ENCODE measurements around the gene TMCC1.
A peak's percentile ranks its signal among the peaks of the same experiment; 100 is the strongest.
"Not testable (repeated sequence)": the region's sequence is repeated elsewhere in the genome, so short reads cannot be mapped to it uniquely, and the experiment has no call there.

TMCC1 gene

DNA sequence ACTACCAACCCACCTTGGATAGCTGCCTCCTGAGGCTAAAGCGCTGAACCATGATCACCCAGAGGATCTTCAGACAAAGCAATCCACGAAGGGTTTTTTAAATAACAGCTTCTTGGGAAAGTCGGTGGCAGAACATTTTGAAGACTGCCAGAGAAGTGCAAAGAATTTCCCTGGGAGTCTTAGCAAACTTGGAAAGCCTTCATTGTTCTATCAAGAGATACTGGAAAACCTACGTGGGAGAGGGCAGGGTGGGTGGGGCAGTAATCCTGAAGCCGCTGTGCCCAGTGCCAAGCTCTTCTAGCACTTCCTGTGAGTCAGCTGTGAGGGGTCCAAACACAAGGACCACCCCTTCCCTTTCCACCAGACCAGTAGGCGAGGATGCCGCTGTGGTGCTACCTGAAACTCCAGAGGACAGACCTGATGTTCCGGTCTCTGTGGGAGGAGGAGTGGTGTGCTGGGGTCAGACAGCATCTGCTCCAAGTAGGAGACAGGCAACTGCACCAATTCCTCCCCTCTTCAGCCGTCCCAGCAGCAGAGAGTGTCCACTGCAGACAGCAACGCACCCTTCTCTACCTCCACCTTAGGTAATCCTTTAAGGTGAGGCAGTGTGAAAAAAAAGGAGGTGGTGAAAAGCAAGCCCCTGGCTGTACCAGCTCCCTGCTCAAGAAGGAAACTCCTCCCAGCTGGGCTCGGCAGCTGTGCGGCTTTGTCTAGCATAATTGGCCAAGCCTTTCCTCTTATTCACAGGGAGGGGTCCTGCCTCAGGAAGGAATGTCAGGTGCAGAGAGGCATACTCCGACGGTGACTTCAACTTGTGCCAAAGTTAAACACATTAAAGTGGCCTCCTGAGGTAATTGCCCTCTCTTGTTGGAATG, 99.0 kb downstream of the TMCC1 start:
- no peak overlapping the region for H3K4me3 ChIP-seq (ENCODE audit: low read length)
- no peak for DNase-seq (ENCODE audit: low read depth, low spot score)

DNA sequence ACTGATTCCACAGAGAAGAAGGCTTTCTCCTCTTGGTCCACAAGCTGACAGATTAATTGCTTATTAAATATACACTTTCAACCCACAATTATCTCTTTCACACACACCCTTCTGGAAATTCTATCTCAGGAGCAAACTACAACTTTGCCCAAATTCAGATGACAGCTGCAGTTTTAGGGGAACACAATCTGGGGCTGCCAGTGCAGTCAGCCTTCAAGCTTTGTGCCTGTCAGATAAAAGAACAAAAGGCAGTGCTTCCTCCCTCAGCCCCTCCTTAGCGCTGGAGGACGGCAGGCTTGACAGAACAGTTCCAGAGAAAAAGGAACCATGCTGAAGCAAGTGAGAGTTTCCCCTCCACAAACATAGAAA, 99.6 kb downstream of the TMCC1 start:
- no peak for DNase-seq (ENCODE audit: low read depth, low spot score)
- H3K4me3 ChIP-seq (ENCODE audit: low read length), result no peak overlapping the region

DNA sequence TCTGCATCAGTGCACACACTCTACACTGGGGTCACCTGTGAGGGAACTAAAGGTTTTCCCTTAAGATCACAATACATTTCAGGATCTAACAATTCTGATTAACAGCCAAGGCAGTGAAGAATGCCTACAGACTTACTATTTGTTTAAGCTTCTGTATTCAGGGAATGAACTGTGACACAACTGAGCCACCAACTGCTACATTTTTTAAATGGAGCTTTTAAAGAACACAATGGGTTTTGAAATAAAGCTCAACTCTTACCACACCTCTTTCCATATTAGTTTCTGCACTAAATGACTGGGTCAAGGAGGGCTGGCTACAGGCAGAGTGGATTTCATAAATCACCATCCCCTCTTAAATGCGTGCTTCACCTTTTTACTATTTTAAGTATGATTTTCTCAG, 100.2 kb downstream of the TMCC1 start:
- no peak overlapping the region for H3K4me3 ChIP-seq (ENCODE audit: low read length)
- DNase-seq (ENCODE audit: low read depth, low spot score), result no peak

DNA sequence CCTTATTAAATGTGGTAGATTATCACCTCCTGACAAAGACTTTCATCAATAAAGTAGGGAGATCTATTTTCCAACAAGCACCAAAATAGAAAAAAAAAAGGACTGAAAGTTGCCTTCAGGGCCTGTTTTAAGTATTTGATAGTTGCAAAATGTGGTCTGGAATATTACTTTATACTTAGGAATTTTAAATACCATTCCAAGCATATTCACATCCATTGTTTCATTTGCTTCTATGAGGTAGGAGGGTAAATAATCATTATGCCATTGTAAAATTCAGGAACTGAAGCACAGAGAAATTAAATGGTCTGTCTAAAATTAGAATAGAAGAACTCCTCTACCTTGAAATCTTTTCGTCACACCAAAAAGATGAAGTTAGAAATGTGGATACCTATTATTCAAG, 110.0 kb downstream of the TMCC1 start:
- no peak overlapping the region for H3K4me3 ChIP-seq (ENCODE audit: low read length)
- DNase-seq (ENCODE audit: low read depth, low spot score), result no peak

DNA sequence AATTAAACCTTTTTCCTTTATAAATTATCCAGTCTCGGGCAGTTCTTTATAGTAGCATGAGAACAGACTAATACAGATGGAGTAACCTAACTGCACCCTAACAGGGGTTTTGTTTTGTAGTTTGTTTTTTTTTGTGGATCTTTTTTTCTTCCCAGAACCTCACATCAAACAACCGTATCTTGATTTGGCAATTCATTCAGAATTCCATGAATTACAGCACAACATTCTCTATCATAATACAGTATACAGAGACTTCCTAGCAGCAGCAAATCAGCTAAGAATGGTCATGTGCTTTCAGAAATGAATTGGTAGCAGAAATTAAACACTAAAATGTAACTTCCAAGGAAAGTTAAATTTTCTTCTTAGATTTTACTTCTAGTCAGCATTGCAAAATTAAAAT, 114.6 kb downstream of the TMCC1 start:
- no peak overlapping the region for H3K4me3 ChIP-seq (ENCODE audit: low read length)
- DNase-seq (ENCODE audit: low read depth, low spot score), result no peak

DNA sequence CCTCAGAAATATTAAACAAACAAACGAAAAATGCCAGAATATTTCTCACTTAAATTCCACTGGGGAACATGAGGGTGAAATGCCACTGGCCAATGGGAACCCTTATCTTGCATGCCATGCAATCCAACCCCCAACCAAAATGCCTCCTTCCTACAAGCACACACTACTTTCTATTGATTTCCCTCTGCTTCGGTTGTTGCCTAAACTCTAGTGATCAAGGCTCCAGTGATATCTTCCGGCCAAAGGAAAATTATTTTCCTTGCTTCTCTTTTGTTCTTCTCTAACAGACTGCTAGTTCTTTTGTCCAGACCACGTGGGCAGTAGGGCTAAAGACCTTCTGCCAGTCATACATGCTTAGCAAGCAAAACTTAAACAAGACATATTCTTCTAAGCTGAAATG, 115.7 kb downstream of the TMCC1 start:
- no peak overlapping the region for H3K4me3 ChIP-seq (ENCODE audit: low read length)
- DNase-seq (ENCODE audit: low read depth, low spot score), result no peak

DNA sequence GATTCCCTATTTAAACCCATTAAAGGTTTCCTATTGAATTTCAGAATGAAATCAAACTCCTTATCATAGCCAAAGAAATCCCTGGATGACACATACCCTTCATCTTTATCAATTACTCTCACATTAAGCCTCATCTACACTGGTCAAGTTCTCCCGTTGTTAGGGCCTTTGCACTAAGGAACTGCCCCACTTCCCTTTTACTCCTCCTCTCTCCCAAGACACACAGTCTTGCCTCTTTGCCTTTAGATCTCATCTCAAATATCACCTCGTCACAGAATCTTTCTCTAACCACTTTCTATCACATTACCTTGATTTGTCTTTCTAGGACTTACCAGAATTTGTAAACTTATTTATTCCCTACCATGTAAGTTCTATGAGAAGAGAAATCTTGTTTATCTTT, 117.6 kb downstream of the TMCC1 start:
- DNase-seq (ENCODE audit: low read depth, low spot score), result no peak
- no peak overlapping the region for H3K4me3 ChIP-seq (ENCODE audit: low read length)

DNA sequence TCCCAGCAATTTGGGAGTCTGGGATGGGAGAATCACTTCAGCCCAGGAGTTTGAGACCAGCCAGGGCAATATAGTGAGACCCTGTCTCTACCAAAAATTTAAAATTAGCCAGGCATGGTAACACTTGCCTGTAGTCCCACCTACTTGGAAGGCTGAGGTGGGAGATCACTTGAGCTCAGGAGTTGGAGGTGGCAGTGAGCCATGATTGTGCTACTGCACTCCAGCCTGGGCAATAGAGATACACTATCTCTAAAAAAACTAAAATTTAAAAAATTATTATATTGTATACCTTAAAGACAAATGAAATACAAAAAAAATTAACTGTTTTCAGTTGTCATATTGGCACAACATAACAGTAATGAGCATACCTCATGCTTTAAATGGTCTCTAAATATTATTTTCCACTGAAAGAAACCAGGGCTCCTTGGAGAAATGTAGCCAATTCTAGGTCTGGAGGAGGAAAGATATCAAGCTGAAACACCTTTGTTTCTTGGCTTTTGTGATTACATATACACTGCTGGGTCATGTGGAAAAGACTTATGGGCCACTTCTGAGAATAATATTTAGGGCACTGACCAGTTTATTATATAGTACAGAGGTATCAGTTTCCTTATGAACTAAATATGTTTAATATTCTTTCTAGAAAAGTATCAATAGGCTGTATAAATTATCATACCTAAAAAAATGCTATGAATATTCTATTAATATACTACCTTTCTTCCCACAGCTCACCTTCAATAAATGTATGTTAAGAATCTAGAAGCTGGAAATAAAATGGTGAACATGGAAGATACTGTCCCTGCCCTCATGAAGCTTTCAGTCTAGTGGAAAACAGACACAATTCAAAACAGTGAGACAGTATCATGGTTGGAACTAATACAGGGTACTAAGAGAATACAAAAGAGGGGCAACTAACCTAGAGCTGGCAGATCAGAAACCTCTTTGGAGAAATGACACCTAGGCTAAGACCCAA, 119.5 kb downstream of the TMCC1 start:
- no peak for DNase-seq (ENCODE audit: low read depth, low spot score)
- no peak overlapping the region for H3K4me3 ChIP-seq (ENCODE audit: low read length)

DNA sequence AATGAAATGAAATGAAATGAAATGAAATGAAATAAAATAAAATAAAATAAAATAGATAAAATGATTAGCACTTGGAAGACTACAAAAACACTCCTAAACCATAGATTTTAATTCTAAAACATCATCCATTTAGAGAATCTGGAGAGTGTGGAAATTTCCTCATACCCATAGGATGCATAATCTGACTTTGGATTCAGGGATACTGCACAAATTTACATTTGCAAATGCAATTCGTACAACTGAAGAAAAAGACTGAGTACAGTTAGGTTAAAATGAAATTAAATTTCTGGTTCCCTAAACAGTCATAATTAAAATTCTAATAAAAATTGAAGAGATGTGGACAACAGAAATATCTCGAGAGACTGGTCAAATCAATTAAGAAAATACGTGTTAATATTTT, 122.9 kb downstream of the TMCC1 start:
- no peak overlapping the region for H3K4me3 ChIP-seq (ENCODE audit: low read length)
- DNase-seq (ENCODE audit: low read depth, low spot score), result no peak

DNA sequence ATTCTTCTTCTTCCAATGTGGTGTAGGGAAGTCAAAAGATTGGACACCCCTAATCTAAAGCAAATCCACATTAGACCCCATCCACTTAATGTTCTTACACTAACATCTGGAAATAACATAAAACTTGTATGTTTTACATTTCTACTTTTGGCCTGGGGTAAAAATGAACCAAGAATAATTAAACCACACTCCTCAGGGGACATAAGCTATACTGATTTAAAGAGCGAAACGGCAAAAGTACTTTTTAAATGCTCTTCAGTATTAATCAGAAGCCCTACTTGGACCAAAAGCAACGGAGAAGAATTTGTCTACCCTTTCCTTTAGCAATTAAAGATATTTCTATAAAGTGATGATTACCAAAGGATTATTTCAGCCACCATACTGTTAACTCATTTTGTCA, 123.9 kb downstream of the TMCC1 start:
- DNase-seq (ENCODE audit: low read depth, low spot score), result no peak
- no peak overlapping the region for H3K4me3 ChIP-seq (ENCODE audit: low read length)

DNA sequence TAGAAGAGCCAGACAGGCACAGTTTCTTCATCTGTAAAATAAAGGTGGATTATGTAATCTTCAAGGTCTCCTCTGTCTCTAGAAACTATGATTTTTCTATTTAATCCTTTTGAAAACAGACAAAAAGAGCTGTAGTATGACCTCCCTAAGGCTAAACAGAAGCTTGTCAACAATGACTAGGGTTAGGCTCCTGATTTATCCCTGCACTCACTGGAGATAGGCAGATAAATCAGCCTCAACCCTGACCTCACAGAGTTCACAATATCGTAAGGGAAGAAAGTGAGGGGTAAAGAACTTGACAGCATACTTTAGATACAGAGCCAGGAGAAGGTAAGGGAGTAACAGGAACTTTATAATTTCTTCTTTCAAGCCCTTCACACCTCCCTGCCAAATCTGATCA, 124.8 kb downstream of the TMCC1 start:
- no peak overlapping the region for H3K4me3 ChIP-seq (ENCODE audit: low read length)
- DNase-seq (ENCODE audit: low read depth, low spot score), result no peak

DNA sequence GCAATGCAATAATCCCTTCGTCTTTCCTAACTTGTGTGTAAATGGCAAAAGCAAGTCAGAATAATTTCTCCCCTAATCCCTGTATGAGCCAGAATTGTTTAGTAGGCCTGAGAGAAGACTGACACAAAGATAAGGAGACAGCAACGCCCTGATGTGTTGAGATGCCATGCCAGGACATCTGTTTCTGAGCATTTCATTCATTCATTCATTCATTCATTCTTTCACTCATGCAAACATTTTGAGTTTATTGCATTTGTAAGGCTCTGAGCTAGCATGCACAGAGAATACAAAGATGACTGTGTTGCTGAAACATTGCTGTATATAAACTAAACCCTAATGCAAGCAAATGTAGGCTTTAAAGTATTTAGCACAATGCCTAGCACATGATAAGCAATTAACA, 127.4 kb downstream of the TMCC1 start:
- DNase-seq (ENCODE audit: low read depth, low spot score), result no peak
- no peak overlapping the region for H3K4me3 ChIP-seq (ENCODE audit: low read length)

DNA sequence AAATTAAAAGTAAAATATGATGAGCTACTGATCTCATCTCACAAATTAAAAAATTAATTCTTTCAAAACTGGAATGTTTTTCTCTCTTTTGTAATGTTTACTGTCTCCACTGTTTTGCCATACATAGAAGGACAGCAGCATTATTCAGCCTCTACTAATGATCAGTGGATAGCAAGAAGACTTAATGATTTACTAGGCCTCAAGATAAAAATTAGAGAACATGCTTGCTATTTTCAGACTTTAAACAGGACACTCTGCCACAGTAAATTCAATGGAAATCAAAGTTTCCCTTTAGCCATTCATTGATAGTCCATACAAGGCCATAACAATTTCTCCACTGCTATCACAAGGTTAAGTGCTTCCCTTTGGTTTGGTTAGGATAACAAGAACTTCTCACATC, 129.4 kb downstream of the TMCC1 start:
- no peak for DNase-seq (ENCODE audit: low read depth, low spot score)

DNA sequence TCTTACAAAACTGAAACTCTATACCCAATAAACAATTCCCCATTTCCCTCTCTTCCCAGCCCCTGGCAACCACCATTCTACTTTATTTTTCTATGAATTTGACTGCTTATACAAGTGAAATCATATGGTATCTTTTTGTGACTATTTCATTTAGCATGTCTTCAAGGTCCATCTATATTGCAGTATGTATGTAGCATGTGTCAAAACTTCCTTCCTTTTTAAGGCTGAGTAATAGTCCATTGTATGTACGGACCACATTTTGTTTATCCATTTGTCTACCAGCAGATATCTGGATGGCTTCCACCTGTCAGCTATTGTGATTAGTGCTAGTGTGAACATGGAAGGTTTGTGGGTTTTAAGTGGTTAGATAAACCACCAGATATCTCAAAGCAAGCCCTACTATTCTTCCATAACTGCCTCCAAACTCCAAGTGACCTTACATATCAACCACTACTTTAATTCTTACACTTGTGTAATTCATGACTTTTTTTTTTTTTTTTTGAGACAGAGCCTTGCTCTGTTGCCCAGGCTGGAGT, 134.7 kb downstream of the TMCC1 start:
- no peak overlapping the region for H3K4me3 ChIP-seq (ENCODE audit: low read length)
- peak; percentile 39 for DNase-seq (ENCODE audit: low read depth, low spot score)

More for the DNA sequence above, 129.4 kb downstream of the TMCC1 start:
- no peak overlapping the region for H3K4me3 ChIP-seq (ENCODE audit: low read length)

DNA sequence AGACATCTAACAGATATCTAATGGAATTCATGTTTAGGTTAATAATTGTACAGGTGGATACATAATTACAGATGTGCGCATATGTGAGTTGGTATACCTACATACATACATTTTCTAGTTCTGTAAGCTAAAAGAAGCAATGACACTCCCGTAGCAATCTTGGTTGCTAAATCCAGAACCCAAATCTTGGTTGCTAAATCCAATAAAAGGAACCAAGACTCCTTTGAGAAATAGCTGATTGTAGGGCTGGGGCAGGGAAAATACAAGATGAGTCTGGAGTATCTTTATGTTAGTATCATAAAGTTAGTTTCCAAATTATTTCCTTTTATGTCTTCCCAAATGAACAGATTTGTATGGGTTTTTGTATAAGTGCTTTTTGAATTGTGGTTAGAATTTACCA, 135.2 kb downstream of the TMCC1 start:
- DNase-seq (ENCODE audit: low read depth, low spot score), result no peak

DNA sequence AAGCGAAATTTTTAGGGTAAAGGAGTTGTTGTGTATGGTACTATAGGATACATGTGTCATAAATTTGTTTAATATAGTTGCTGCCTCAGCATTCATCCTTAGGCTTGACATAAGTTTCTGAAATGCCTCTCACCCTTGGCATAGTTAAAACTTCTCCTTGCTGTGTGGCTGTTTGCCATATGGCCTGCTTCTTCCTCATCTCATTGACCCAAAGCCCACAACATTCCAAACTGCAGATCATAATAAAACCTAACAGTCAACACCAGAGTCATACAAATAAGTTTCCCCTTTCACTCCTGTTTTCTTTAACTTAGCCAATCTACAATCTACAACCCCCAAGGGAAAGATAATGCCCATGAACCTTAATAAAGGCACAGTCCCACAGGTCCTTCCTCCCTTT, 136.6 kb downstream of the TMCC1 start:
- no peak overlapping the region for H3K4me3 ChIP-seq (ENCODE audit: low read length)
- DNase-seq (ENCODE audit: low read depth, low spot score), result no peak

More for the DNA sequence above, 135.2 kb downstream of the TMCC1 start:
- H3K4me3 ChIP-seq (ENCODE audit: low read length), result no peak overlapping the region

DNA sequence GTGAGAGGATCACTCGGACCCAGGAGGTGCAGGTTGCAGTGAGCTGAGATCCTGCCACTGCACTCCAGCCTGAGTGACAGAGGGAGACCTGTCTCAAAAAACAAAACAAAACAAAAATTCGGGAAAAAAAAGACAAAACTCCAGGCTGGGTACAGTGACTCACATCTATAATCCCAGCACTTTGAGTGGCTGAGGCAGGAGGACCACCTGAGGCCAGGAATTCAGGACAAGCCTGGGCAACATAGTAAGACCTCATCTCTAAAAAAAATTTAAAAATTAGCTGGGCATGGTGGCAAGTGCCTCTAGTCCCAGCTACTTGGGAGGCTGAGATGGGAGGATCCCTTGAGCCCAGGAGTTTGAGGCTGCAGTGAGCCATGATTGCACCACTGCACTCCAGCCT, 142.4 kb downstream of the TMCC1 start:
- H3K4me3 ChIP-seq (ENCODE audit: low read length); DNase-seq (ENCODE audit: low read depth, low spot score): not testable (repeated sequence)

DNA sequence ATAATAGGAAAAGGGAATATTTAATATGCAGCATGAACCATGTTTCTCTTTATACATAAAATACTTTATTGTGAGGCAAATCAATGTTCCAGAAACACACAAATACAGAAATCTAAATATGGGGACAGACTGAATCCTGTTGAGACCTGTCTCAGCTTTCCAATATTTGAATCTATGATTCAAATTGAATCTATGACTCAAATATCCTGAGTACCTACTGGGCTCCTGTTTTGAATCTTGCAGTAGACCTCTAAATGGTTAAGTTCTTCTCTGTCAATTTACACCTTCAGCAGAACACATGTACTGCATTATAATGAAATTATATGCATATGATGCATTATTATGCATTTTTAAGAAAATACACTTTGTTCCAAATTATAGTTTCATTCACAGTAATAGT, 143.8 kb downstream of the TMCC1 start:
- no peak for DNase-seq (ENCODE audit: low read depth, low spot score)

DNA sequence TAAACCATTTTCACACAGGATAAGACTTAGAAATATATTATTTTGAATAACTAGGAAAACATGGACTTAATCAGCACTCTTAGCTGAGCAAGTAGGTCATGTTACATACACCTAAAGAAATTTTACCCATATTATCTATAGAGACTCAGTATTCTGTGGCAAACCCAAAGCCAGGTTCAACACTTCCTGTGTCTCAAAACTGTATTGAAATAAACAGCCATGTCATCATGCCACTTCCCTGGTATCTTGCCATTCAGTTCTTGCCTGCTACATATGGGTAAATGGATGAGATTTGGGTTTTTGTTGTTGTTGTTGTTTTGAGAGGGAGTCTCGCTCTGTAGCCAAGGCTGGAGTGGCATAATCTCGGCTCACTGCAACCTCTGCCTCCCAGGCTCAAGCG, 145.5 kb downstream of the TMCC1 start:
- no peak overlapping the region for H3K4me3 ChIP-seq (ENCODE audit: low read length)
- peak; percentile 19 for DNase-seq (ENCODE audit: low read depth, low spot score)

More for the DNA sequence above, 143.8 kb downstream of the TMCC1 start:
- H3K4me3 ChIP-seq (ENCODE audit: low read length), result no peak overlapping the region

DNA sequence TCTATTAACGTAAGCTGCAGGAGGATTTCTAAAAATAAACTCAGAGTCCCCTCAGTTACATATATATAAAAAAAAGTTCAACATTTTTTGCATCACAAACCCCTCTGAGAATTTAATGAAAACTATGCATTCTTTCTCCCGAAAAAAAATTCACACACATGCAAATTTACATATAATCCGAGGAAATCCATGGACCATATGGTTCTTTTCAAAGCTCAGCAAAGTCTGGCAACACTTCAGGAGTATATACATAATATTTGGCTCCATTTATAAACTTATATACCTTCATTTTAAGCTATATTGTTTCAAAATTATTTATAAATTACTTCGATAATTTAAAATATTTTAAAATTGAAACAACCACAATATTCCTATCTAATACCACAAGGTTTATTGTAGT, 146.4 kb downstream of the TMCC1 start:
- no peak overlapping the region for H3K4me3 ChIP-seq (ENCODE audit: low read length)
- no peak for DNase-seq (ENCODE audit: low read depth, low spot score)

Data from Jurkat, Clone E6-1 (cell line).